Peyer's patch (tissue), 4 donors: Measurements from ENCODE around the gene RUVBL1.

Experiments used
- CTCF ChIP-seq, 6 experiments: fragments of 450-650 bp in 4 of 6; fragments of 200-600 bp in 2 of 6; sonication (generic) in 1 of 6; IDR thresholded peaks; one replicate each; pipeline ENCODE4 v1.5.1; 2017 to 2019; ENCODE audit warnings: antibody characterized with exemption in 6 of 6, mild to moderate bottlenecking in 3 of 6, moderate library complexity in 1 of 6
- POLR2A ChIP-seq, 2 donors: fragments of 450-650 bp; IDR thresholded peaks; one replicate each; pipeline ENCODE4 v1.5.1; 2017; ENCODE audit warnings: antibody characterized with exemption in 2 of 2, mild to moderate bottlenecking in 2 of 2, moderate library complexity in 2 of 2

- TF ChIP-seq CTCF (IDR thresholded peaks at IDR 0.05) = no peak
- TF ChIP-seq POLR2A (IDR thresholded peaks at IDR 0.05) = no peak
Measured at GRCh38 chr3:128050597-128050996, 73.0 kb downstream of the RUVBL1 start.
